Activated CD4-positive, CD25-positive, alpha-beta regulatory T cell treated with anti-CD3 and anti-CD28 coated beads, Interleukin-2, amount 50 U/mL, for 72 hours (primary cell): ENCODE data around the gene MBD4.
"Not testable (repeated sequence)": the region's sequence is repeated elsewhere in the genome, so short reads cannot be mapped to it uniquely, and the experiment has no call there.

Experiments
- DNase-seq: peaks from one replicate; pipeline ENCODE4 v3.0.0; 2021

The MBD4 gene

GRCh38 chr3:129428376-129429079 is 11.2 kb downstream of the MBD4 start, which contains the start of gene EFCAB12:
Gene EFCAB12 (minus strand): TSS chr3:129428636. CDS start chr3:129428488, 148 bp downstream.
- peak; percentile 92 for DNase-seq

DNA sequence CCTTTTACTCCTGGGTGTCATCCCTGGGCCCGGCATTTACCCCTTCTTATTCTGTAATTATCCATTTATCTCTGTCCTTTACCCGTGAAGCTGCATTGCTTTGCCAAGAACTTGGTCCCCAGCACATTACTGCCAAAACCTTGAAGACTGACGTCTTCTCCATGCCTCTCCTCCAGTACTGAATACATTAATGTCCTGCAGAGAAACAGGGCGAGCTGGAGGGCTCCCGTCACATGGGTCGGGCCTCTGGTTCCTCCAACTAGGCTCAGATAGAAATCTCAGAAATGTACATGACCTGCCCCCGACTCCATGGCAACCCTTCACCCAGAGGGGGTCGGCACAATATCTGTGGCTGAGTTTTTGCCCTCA is 11.8 kb downstream of the MBD4 start:
- DNase-seq, result no peak

DNA sequence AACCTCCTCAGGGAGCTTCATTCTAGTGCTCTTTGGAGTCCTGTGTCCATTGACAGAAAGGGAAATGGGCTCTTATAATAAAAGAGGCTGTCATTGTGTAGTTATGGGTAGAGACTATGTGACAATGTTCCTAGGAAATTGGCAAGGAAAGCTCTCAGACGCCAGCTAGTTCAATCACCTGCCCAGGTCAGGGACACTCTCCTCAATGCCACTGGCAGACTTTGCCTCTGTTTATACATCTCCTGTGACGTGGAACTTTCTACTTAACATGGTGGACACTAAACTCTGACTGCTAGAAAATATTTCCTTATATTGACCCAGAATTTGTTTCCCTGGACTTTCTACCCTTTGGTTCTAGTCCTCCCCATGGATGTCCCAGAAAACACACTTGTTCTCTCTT is 14.1 kb downstream of the MBD4 start:
- no peak for DNase-seq

- no peak for DNase-seq
Observed at GRCh38 chr3:129425213-129425612, 14.5 kb downstream of the MBD4 start.

DNA sequence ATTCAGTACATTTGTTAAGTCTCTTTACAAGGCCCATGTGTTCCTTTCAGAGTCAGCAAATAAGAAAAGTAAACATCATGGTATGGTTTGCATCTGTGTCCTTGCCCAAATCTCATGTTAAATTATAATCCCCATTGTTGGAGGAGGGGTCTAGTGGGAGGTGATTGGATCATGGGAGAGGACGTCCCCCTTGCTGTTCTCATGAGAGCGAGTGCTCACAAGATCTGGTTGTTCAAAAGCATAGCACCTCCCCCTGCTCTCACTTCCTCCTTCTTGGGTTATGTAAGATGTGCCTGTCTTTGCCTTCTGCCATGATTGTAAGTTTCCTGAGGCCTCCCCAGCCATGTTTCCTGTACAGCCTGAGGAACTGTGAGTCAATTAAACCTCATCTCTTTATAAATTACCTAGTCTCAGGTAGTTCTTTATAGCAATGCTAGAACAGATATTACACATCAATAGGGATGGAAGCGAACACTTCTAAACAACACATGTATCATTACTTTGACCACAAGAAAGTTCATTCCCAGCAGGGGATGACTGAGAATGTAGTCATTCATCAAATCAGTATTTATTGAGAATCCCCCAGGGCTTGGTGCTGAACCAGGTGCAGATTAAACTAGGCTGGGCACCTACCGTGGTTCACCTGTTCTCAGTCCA is 15.4 kb downstream of the MBD4 start:
- no peak for DNase-seq

- DNase-seq, result no peak
Observed at GRCh38 chr3:129422897-129423296, 16.9 kb downstream of the MBD4 start.

GRCh38 chr3:129421988-129422745 is 17.6 kb downstream of the MBD4 start:
- DNase-seq, result no peak

DNA sequence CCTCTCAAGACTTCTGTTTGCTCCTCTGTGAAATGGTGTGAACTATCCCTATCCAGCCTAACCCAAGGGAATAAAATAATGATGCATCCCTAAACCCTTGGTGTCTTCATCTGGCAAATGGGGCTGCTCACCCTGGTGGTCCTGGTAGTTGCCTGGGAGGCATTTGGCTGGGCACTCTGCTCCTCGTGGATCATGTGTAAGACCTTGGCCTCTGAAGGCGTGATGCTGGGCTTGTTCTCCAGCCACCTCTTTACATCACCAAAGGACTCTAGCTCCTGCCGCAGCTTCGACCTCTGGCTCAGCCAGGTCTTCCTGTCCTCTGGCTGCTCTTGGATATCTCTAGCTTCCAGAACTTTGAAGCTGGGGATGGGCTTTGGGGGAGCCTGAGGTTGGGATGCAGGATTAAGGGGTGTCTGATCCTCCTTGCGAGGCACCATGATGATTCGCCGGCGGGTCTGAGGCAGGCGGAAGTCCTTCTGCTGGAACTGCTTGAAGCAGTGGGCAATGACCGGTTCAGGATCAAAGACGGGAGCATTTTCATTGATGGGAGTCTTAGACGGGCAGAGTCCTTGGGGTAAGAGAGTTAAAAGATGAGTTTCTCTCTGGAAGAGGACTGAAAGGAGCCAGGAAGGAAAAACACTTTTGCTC is 18.4 kb downstream of the MBD4 start:
- DNase-seq, result no peak

DNA sequence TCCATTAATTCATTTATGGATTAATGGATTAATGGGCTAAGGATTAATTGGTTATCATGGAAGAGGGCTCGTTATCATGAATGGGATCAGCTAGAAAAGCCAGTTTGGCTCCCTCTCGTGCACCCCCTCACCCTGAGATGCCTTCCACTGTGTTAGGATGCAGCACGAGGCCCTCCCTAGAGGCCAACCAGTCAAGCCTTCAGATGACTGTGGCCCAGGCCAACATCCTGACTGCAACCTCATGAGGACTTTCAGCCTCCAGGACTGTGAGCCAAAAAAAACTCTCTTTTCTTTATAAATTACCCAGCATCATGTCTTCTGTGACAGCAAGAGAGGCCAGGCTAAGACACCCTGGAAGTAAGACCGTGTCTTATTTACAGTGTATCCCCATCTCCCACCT is 20.3 kb downstream of the MBD4 start:
- DNase-seq, result no peak

DNA sequence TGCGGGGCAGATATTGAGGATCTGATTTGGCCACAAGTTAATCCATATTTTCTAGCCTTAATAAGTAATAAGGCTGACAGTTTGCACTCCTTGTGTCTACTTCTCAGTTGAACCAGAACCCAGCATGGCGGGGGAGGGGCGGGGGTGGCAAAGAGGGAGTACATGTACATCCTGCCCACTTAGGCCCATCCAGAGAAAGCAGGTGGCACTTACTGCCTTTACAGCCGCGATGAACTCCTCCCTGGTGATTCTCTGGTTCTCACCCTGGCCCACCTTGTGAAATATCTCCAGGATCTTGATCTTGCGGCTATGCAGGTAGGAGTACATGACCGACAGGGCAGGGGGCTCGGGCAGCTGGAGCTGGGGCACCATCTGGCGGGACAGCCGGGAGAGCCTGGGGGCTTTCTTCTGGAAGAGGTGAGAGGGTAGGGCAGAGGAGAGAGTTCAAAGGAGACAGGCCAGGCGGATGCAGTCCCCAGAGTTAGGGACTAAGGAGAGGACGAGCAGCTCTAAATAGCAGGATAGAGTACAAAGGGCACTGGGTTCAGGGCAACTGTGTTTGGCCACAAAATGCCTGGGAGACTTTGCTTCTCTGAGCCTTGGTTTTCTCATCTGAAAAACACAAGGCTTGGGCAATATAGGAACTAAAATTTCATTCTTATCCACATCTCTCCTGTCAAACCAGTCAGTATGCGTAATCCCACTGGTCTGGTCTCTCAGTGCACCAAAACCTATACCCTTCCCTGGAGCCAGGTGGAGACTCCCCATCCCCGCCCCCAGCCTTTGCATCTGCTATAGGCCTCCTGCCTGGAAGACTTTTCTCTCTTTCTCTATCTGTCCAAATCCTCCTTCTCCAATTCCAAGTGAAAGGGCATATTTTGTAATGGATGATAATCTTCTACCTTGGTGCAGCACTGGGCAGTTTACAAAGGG is 21.4 kb downstream of the MBD4 start:
- no peak for DNase-seq

DNA sequence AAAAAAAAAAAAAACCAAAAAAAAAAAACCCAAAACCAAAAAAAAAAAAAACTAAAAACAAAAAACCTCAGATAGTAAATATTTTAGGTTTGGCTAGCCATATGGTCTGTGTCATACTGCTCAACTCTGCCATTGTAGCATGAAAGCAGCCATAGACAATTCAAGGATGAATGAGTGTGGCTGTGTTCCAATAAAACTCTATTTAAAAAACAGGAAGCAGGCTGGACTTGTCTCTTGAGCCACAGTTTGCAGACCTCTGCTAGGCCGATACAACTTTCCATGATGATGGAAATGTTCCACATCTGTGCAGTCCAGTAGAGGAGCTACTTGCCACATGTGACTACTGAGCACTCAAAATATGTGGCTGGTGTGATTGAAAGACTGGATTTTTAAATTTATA is 22.4 kb downstream of the MBD4 start:
- DNase-seq, result no peak

DNA sequence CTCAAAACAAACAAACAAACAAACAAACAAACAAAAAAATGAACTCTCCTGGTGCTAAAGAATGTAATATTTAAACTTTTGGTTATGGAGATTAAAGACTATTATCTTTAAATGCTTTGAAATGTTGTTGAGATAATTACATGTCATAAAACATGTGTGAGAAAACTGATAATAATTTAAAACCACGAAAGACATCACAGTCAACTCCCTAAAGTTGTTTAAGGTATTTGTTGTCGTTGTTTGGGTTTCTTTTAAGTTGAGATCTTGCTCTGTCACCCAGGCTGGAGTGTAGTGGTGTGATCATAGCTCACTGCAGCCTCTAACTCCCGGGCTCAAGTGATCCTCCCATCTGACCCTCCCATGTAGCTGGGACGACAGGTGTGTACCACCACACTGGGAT is 23.3 kb downstream of the MBD4 start:
- no peak for DNase-seq

- no peak for DNase-seq
Observed at GRCh38 chr3:129415830-129416229, 23.9 kb downstream of the MBD4 start.

DNA sequence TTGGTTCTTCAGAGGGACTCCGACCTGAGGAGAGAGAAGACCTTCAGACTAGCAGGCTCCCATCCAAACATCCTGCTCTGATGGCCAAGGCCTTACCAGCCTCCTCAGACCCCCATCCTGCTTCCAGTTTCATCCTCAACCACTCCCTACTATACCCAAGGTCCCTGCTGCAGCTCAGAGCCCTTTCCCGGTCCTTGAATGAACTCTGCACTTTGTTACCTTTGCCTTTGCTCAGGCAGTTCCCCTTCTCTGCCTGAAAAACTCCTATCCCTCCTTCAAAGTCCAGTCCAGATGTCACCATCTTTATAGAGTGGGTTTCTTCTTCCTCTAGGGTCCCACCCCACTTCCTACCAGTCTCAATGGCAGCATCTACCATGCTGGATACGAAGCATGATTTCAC is 24.4 kb downstream of the MBD4 start:
- DNase-seq, result no peak

- DNase-seq, result no peak
Observed at GRCh38 chr3:129413687-129414506, 25.9 kb downstream of the MBD4 start.

DNA sequence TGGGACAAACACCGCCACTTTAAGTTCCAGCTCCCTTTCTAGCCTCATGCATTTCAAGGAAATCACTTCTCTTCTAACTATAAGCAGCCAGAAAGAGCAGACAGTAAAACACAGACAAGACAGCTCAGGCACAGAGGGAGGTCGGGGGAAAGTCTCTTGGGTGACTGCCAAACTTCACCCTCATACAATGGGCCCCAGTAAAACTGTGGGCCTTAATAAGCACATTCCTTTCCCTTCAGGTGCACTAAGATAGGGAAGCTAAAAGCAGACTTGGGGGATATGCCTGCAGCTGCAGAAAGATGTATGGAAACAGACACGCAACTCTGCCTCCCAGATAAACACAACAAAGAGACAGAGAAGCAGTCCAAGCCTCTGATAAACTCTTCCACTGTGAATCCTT is 26.5 kb downstream of the MBD4 start:
- DNase-seq, result not testable (repeated sequence)

- DNase-seq, result no peak
Observed at GRCh38 chr3:129412542-129413198, 27.1 kb downstream of the MBD4 start.

GRCh38 chr3:129410971-129411370 is 28.8 kb downstream of the MBD4 start:
- DNase-seq, result no peak

GRCh38 chr3:129409541-129409940 is 30.2 kb downstream of the MBD4 start:
- DNase-seq, result no peak

- DNase-seq, result no peak
Observed at GRCh38 chr3:129404610-129405009, 35.1 kb downstream of the MBD4 start.

- no peak for DNase-seq
Observed at GRCh38 chr3:129404130-129404529, 35.6 kb downstream of the MBD4 start.
